ENCODE measurements around the gene TMEM163.

TMEM163 gene

DNA sequence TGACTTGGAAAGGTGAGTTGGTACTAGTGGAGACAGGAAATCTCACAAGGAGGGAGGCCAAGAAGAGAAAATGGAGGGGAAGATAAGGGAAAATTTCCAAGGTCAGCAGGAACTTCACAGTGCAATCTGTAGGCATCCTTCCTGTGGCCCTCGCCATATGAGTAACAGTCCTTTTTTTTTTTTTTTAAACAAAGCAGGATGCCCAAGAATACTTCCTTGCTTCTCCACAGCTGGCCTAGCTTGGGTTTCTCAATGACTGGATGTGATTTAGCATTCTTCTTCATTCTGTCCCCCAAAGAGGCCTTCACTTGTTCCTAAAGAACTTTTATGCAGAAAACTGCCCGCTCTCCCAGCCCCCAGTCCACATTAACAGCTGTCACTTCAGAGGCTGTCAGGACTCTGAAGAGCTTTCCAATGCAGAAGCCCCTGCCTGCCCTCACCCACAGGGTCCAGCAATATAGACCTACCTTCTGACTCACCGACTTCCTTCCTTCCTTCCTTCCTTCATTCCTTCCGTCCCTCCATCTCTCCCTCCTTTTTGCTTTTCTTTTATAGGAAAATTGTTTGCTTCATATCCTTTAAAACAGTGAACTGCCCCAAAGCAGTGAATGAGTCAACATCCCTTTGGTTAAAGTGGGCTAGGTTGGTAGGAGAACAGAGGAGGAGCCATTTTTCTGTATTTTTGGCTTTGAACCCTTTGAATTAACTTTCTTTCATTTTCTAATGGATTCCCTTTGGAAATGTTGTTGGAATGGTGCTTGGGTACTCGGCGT lies 292.9 kb downstream of the TMEM163 start:
- no peak for DNase-seq

DNA sequence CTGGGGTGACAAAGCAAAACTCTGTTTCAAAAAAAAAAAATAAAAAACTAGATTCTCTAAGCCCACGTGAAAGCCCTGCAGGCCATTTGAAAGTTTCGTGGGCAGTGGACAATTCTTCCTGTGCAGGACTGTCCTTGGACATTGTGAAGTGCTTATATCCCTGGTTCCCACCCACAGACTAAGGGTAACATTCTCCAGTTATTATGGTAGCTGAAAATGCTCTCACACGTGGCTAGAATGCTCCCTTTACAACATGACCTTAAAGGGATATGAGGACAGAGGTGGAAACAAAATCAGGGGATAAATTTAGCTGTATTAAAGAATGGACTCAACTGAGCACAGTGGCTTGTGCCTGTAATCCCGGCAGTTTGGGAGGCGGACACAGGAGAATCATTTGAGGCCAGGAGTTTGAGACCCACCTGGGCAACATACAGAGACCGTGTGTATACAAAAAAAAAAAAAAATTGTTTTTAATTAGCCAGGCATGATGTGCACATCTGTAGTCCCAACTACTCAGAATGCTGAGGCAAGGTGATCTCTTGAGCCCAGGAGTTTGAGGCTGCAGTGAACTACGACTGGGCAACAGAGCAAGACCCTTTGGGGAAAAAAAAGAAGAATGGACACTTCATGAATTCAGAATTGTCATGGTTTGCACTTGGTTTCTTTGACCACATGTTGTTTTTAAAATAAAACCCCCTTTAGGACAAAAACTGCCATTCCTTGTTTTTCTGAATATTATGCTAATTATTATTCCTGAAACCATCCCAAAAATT lies 297.1 kb downstream of the TMEM163 start:
- no peak for DNase-seq

DNA sequence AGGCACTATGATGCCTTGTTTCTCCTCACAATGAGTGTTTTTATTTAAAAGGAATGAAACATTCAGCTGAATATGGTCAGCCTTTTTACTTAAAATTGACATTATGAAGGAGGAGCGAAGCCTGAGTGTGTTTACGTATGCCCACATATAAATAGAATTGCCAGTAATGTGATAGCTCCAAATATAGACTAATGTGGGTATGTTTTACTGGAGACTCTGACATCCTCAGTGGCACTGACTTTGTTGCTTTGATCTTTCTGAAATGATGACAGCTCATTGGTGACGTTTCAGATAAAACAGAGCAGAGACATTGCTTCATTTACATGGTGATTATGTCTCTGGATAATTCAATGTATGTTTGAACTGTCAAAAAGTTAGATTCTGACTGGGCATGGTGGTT lies 297.9 kb downstream of the TMEM163 start:
- no peak for DNase-seq

DNA sequence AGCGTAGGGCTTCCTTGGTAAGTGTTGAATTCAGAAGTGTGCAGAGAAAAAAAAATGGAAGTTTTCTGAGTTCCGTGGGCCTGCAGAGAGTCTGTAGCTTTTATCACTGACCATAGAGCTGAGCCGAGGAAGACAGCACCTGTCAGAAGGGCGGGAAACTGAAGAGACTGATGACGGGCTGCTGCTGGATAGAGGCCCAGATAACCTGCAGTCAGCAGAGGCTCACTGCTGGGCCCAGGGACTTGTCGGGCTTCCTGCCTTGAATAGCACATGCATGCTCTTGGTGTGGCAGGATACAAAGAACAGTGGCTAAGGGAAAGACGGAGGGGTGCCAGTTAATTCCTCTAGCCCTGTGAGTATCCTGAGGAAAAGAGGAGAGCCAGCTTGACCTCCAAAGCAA lies 298.5 kb downstream of the TMEM163 start:
- DNase-seq, result no peak

DNA sequence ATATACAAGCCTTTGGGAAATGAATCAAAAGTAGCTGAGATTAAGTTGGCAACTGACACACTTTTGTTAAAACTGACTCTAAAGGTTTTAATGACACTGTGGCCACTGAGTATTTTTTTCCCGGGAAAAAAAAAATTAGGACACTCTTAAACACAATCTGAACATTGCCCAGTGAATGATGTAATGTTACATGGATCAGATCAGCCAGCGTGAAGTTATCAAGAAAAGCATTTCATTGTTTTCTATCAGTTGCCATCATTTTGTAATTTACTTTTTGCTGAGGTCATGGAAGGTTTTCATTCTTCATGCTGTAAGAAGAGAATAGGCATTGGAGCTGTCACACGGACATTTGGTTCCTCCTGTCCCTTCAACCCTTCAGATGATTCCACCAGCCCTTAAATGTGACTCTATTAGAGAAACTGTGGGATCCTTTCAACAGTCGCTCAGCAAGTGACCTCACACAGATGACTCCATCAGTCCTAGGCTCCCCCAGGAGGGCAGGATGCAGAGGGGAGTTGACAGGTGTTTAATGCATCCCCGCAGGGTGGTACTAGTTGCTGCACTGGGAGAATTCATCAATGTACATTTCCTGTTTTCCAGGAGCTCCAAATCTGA lies 300.7 kb downstream of the TMEM163 start:
- no peak for DNase-seq

DNA sequence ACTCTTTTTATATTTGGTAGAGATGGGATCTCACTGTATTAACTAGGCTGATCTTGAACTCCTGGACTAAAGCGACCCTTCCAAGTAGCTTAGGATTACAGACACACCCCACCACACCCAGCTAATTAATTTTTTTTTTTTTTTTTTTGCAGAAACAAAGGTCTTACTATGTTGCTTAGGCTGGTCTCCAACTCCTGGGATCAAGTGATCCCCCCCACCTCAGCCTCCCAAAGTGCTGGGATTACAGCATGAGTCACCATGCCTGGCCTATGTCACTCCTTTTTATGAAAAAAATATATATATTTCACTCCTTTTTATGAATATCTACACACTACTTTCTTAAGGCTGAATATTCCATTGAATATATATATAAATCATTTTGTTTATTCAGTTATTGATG lies 302.2 kb downstream of the TMEM163 start:
- no peak for DNase-seq

DNA sequence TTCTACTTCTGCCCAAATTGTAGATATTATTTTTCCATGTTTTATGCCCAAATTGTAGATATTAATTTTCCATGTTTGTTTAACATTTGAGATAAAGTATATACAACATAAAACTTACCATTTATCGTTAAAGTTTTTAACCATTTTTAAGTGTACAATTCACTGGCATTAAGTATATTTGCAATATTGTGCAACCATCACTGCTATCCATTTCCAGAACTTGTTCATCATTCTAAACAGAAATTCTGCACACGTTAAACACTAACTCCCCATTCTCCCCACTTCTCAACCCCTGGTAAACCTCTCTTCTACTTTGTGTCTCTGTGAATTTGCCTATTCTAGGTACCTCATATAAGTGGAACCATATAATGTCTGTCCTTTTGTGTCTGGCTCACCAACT lies 302.8 kb downstream of the TMEM163 start:
- no peak for DNase-seq

DNA sequence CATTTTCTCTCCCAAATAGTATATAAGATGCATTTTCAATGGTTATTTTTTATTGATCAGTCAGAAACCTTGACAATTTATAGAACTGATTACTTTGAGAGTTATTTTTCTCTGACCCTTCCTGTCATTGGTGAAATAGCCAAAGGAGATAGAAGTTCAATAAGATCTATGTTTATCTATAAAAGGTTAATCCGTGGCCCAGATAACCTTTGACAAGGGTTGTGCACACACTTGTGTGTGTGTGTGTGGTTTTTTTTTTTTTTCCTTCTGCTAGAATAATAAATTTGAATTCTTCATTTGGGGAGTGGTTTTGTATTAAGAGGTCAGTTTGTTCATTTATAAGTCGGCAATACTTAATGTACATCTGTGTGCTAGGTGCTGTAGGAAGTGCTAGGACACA lies 304.9 kb downstream of the TMEM163 start:
- DNase-seq, result no peak

DNA sequence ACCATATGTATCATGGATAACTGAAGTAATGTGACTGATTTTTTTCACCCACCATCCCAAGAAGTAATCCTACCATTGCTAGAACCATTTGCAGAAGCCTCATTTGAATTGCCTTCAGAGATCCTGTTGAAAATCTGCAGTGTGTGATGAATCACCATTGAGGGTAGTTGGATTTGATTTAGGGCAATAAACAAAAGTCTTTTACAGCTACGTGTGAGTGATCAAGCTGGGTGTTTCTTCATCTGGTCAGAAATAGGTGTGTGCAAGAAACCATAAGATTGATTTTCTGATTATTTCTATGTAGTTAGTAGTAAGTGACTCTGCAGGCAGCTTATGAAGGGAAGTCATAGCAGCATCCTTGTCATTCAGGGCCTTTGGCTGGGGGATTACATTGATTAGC lies 305.4 kb downstream of the TMEM163 start:
- no peak for DNase-seq

DNA sequence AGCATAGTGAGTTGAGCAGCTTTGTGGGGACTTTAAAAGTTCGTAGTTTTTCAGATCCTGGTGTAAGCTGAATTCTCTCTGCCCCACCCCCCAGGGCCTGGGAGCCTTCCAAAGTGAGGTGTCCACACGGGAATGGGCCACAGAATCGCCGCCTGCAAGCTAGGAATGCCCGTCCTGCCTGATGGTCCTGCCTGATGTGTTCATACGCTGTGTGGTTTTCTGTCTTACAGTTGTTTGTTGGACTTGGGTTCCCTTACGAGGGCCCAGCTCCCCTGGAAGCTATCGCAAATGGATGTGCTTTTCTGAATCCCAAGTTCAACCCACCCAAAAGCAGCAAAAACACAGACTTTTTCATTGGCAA lies 306.2 kb downstream of the TMEM163 start:
- DNase-seq, result no peak

DNA sequence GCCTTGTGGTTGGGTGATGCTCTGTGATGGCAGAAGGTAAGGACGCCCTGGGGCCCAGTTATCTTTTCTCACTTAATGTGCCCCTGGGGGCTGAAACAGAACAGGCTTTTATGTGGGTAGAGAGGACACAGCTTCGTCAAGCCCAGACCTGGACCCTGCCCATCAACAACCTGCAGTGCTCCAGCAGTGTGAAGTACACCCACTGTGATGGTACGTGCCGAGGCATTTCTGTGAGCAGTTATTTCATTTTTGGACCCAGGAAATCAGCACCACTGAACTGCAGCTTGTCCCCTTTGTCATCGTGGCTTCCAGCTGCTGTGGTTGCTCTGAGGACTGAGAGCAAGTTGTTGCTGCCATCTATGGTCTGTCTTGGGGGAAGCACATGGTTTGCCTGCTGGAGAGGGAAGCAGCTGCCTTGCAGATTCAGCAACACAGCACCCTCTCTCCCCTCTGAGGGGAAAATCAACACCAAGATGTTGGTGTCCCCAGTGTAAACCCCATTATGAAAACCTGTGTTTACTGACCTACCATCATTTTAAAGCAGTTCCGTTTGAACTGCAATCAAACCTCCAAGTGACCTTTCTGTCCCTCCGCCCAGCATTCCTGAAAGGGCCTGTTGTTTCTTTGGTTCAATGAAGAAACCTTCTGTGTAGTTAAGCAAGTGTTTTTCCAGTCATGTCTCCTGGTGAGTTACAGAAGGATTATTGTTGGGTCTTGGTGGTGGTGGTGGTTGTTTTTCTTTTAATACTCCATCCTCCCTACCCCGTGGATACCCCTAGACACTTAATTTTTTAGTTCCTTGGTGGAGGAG lies 306.8 kb downstream of the TMEM163 start:
- DNase-seq, result peak; percentile 78

DNA sequence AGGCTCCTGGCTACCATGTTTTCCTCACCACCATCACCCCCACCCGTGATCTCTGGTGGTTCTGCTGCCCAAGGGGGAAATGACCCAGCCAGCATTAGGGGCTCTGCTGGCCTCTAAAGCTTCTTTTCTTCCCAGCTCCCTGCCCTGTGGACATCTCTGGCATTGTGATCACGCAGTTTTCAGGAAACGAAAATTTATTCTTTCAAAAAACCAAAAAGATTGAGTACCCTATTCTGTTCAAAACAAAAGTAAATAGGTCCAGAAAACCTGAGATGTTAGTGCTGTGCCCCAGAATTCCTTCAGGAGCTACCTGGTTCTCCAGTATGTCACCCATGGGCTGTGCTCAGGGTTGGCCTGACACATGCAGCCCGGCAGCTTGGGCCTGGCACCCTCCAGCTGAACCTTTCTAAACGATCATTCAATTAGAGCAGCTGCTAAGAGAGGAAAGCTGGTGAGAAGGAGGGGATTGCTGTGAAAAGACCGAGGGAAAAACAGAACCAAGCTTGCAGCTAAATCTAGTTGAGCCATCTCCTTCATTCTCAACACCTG lies 307.4 kb downstream of the TMEM163 start:
- no peak for DNase-seq

DNA sequence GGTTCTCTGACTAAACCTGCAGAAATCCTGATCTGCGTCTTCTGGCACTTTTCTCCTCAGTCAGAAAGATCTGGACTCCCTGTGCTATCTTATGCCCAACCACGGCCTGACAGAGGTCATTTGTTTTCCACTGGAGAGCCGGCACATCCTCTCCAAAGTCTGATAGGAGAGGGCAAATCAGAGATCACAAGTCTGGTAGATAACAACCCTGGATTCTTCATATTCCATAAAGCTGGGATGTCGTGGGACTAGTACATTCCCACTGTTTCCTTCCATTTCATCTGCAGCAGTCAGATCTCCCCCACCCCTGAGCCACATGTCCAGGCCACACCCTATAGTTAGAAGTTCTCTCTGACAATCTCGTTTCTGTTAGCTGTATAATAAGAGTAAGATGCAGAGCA lies 308.0 kb downstream of the TMEM163 start:
- peak; percentile 47 for DNase-seq

DNA sequence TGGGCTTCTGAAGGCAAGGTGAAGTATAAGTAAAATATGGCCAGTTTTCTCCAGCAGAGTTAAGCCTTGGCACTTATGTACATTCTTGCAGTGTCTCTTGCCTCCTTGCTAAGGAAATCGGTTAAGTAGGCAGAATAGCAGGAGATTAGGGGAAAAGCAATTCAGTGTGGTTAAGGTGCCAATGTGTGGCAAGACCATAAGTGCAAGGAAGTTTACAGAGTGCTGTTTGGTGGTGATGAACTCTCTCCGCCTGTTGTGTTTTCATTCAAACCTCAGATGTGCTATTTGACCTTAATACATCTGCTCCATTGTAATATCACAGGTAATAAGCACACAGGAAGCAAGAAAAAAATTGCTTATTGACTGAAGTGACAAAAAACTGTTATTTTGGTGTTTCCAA lies 308.8 kb downstream of the TMEM163 start:
- no peak for DNase-seq

DNA sequence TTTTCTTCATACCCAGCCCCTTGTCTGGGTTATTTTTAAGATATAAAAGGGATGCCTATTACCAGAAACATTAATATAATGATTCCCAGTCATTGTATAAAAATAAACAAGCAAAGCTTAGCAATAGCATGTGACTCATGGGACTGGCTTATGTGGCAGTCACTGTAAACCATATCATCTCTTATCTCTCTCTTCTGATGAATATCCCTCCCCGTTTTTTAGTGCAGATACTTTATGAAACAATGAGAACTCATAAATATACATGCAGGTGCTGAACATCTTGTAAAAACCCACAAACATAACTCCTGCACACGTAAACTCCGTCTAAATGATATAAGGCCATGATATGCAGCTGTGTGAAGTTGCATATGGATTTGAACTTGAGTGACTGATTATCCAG lies 310.0 kb downstream of the TMEM163 start:
- DNase-seq, result peak; percentile 59

DNA sequence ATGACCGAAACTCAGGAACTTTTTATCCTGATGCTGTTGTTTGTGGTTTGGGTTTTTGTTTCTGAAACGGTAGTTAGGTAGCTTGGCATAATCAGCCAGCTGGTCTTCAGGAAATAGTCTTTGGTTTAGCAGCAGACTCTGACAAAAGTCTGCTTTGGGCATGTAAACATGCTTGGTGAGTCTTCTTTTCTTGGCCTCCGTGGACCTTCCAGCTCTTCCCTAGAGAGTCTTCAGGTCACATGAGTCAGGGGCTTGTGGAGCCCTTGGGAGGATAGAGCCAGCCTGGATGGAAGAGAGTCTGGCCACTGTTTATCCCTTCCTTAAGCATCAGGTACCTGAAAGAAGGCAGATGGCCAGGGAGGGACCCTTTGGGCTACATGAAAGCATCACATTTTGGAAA lies 310.4 kb downstream of the TMEM163 start:
- DNase-seq, result peak; percentile 71

DNA sequence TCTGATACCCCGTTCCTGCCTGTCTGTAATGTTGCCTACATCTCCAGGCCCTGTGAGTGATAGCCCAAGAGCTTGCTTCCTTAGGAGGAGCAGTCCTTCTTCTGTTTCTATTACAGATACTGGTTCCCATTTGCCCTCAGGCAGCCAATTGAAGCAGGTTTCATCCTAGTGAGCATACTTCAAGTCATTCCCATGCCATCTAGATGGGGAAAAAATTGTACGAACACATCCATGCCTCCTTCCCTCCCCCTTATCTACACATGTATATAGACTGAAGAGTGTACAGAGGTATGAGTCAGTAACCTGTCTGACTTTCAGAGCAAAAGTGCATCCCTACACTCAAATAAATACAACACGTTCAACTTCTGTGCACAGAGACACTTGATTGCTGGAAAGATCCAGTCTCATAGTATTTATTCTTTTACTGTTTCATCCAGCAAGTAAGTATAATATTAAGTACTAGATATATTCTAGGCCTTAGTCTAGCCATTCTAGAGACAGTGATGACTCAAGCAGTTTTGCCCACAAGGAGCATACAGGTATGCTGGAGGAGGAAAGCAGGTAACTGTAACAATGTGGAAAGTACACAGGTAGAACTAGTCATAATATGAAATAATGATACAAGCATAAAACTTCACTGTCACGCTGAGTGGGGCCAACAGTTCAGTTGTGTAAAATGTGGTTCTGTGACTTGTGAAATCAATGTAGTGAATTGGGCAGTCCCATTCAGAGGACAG lies 311.5 kb downstream of the TMEM163 start:
- no peak for DNase-seq

DNA sequence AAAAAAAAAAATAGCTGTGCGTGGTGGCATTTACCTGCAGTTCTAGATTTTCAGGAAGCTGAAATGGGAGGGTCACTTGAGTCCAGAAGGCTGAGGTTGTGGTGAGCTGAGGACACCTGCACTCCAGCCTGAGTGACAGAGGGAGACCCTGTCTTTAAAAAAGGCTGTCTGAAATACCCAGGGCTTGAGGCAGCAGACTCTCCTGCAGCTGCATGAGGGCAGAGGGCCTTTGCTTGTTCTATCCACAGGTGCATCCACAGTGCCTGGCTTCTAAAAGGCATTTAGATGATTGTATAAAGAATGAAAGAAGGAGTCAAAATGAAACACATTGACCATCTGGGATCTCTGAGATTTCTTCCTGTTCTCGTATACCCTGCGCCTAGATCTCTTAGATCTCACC lies 312.1 kb downstream of the TMEM163 start:
- DNase-seq, result no peak

DNA sequence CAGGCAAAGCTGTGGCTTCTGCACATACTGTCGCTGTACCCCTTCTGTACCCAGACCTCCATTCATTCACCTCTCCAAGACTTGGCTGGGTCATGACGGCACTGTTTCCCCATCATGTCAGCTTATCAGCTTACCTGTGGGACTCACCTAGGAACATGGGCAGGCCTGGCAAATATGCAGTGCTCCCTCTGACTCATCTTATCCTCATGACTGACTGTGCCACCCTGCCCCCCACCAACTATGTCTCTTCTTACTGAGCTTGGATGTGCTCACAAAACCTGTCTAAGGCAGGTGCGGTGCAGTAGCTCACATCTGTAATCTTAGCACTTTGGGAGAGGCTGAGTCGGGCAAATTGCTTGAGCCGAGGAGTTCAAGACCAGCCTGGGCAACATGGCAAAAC lies 312.5 kb downstream of the TMEM163 start:
- no peak for DNase-seq
